ENCODE data around the gene TTC7B.
A peak's percentile ranks its signal among the peaks of the same experiment; 100 is the strongest.

The TTC7B gene

DNA sequence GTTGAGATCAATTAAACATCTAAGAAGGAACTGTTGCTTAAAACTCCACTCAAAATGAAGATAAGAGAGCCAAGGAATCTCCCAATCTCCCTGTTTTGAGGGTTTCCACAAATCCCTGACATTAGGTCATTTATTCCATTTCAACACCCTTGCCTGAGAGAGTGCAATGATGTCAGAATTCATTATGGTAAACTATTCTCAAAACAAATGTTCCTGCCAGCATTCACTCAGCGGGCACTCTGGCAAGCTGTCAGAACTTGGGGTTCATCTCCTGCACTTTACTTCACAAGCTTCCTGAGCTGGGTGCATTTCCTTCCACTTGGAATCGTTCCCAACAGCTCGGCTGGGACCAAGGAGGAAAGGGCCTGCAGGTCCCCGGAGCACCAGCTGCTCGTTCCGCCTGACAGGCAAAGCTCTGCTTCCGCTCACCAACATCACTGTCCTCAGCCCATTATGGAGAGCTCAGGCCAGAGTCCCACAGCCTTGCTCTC, 117.8 kb downstream of the TTC7B start:
- TF ChIP-seq, protein P1, sequence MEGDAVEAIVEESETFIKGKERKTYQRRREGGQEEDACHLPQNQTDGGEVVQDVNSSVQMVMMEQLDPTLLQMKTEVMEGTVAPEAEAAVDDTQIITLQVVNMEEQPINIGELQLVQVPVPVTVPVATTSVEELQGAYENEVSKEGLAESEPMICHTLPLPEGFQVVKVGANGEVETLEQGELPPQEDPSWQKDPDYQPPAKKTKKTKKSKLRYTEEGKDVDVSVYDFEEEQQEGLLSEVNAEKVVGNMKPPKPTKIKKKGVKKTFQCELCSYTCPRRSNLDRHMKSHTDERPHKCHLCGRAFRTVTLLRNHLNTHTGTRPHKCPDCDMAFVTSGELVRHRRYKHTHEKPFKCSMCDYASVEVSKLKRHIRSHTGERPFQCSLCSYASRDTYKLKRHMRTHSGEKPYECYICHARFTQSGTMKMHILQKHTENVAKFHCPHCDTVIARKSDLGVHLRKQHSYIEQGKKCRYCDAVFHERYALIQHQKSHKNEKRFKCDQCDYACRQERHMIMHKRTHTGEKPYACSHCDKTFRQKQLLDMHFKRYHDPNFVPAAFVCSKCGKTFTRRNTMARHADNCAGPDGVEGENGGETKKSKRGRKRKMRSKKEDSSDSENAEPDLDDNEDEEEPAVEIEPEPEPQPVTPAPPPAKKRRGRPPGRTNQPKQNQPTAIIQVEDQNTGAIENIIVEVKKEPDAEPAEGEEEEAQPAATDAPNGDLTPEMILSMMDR (IDR thresholded peaks at IDR 0.05; ENCODE audit: insufficient read depth, low read depth, low read length, missing control alignments): no peak
- H3K4me3 ChIP-seq (ENCODE audit: low read depth, low read length): no peak overlapping the region
- DNase-seq (ENCODE audit: low read depth): no peak

DNA sequence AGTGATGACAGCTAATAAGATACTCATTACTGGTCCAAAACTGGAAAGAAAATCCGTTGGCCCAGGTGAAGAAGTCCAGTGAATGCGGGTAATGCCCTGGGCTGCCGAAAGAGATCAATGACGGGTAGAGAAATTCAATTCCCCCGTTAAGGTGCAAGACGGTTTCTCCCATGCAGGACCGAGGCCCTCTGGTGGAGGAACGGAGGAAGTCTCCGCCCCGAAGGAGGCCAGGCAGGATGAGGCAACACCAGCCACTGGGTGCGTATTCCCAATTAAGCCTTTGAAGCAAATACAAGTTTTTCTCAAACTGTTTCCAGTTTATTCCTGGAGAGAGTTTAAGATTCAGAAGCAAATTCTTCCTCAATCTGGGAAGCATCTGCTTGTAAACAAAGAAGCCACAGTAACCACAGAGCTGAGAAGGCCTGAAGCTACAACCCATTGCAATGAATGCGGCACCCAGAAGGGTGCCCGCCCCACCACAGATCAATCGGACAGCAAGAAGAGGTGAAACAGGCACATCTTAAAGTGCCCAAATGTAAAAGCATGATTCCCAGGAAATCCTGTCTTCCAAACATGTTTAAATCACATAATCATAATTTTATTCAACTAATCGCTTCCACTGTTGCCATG, 118.5 kb downstream of the TTC7B start:
- TF ChIP-seq, protein P1 (IDR thresholded peaks at IDR 0.05; ENCODE audit: insufficient read depth, low read depth, low read length, missing control alignments): peak; percentile 97
- no peak overlapping the region for H3K4me3 ChIP-seq (ENCODE audit: low read depth, low read length)
- DNase-seq (ENCODE audit: low read depth): peak; percentile 77

DNA sequence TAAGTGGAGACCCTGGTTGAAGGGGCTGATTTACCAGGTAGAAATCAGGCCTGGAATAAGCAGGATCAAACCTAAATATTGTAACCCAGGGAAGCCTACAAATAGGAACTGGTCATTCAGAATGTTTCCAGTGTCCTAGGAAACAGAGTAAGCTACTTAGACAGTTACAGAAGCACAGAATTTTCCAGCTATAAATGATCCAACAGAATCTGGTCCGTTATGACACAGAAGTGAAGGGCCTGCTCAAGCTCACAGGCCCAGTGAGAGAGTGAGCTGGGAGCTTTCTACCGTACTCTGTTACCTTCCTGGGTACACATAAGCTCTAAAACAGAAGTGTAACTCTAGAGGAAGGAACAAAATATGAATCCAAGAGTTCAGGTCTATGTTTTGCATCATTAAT, 119.1 kb downstream of the TTC7B start:
- no peak overlapping the region for H3K4me3 ChIP-seq (ENCODE audit: low read depth, low read length)
- DNase-seq (ENCODE audit: low read depth): no peak
- TF ChIP-seq, protein P1 (IDR thresholded peaks at IDR 0.05; ENCODE audit: insufficient read depth, low read depth, low read length, missing control alignments): no peak

DNA sequence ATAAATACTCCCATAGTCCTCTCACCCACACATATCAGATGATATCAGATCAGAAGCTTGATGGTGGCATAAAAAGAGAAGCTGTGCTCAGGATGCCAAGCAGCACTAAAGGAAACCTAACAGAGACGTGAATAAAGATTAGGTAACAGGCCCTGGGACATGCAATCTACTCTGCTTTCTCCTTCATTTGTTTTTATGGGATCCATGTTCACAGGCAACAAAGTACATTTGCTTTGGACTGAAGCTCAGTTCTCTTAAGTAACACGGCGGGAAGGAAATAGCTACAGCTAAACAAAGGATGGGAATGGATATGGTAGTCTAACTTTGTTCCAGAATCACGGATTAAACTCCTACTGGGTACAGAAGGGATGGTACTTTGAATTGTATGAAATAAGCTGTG, 119.5 kb downstream of the TTC7B start:
- TF ChIP-seq, protein P1 (IDR thresholded peaks at IDR 0.05; ENCODE audit: insufficient read depth, low read depth, low read length, missing control alignments): no peak
- DNase-seq (ENCODE audit: low read depth): no peak
- H3K4me3 ChIP-seq (ENCODE audit: low read depth, low read length): no peak overlapping the region

DNA sequence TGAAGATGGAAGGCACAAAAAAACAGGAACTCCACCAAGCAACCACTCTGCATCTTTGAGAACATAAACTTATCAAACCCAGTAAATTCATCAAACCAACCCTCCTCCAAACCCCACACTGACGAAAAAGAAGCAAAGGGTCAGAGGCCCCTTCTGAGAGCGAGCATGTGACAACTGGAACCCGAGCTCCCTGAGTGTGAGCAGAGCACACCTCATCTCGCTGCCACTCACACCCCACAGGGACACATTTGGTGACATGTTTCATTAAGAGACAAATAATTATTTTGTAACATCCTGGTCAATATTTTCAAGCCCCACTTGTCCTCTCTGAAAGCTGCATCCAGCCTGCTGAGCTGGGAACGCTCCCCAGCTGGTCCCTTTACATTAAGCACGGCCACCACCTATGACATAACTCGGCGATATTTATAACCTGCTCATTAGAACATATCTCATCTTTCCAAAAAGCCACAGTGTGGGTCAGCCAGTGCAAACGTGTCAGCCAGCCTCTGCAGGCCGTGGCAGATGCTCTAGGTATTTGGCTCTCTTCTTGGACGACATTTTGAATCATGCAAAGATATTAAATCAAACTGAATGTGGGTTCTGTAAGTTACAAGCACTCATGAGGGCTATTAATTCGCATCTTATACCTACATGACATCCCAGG, 120.1 kb downstream of the TTC7B start:
- no peak overlapping the region for H3K4me3 ChIP-seq (ENCODE audit: low read depth, low read length)
- no peak for DNase-seq (ENCODE audit: low read depth)
- TF ChIP-seq, protein P1 (IDR thresholded peaks at IDR 0.05; ENCODE audit: insufficient read depth, low read depth, low read length, missing control alignments): no peak

DNA sequence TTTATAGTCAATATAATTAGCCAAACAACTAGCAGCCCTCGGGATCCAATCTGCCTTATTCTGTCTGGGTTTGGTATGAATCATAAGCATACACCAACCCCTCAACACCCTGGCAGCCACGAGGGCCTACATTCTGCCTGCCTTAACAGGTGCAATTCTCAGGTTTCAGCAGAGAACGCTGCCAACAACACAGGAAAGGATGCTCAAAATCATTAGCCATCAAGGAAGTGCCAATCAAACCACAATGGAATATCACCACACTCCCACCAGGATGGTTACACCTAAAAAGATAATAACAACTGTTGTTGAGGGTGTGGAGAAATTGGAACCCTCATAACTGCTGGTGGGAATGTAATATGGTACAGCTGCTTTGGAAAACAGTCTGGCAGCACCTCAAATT, 122.8 kb downstream of the TTC7B start:
- no peak for DNase-seq (ENCODE audit: low read depth)
- TF ChIP-seq, protein P1 (IDR thresholded peaks at IDR 0.05; ENCODE audit: insufficient read depth, low read depth, low read length, missing control alignments): no peak
- H3K4me3 ChIP-seq (ENCODE audit: low read depth, low read length): no peak overlapping the region
